Measurements from ENCODE around the gene BCL11A.

Gene BCL11A

DNA sequence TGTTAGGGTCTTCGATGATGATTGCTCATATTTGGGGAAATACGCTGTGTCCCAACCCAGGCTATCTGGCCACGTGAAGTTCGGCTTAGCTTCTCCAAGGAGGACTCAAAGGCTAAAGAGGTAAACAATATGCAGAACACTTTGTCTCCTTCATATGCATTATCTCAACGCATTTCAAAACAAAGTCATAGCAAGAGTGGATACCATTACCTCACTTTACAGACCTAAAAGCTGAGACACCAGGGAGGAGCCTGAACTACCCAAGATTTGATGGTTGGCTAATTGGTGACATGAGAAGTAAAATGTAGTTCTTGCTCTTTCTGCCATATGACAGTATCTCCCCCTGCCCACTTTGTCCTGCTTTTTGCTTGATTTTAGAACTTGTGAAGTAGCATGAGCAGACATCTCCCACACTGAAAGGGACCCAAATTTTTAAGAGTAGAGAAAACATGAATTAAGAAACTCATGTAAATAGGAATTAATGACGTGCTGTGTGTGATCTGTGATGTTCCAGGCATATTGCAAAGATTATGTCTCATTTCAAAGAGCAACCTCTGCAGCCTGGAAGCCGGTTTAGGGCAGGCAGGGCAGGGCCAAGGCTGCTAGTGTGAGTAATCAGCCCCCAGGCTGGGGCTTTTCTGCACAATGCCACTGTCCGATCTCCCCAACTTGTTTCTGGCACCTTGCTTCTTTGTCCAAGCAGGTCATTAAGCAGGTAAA, 144.5 kb downstream of the BCL11A start:
- no peak for DNase-seq (ENCODE audit: extremely low read depth, low read depth)
- TF ChIP-seq, protein P1, sequence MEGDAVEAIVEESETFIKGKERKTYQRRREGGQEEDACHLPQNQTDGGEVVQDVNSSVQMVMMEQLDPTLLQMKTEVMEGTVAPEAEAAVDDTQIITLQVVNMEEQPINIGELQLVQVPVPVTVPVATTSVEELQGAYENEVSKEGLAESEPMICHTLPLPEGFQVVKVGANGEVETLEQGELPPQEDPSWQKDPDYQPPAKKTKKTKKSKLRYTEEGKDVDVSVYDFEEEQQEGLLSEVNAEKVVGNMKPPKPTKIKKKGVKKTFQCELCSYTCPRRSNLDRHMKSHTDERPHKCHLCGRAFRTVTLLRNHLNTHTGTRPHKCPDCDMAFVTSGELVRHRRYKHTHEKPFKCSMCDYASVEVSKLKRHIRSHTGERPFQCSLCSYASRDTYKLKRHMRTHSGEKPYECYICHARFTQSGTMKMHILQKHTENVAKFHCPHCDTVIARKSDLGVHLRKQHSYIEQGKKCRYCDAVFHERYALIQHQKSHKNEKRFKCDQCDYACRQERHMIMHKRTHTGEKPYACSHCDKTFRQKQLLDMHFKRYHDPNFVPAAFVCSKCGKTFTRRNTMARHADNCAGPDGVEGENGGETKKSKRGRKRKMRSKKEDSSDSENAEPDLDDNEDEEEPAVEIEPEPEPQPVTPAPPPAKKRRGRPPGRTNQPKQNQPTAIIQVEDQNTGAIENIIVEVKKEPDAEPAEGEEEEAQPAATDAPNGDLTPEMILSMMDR (IDR thresholded peaks at IDR 0.05; ENCODE audit: low read depth, low read length, missing control alignments), result no peak
- no peak overlapping the region for H3K4me3 ChIP-seq (replicated peaks; ENCODE audit: low read depth, low read length)

DNA sequence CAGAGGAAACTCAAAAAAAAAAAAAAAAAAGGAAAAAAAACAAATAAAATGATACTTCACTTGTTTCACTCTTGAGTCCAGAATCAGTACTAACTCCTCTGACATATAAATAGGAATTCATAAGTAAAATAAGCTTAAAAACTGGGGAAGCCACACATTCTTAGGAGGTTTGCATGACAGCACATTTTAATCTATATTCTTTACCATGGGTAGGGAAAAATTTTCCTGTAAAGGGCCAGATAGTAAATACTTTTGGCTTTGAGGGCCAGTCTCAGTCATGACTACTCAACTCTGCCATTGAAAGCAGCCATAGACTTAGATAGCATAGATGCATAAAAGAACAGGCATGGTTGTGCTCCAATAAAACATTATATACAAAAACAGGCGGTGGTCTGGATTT, 145.2 kb downstream of the BCL11A start:
- no peak for DNase-seq (ENCODE audit: extremely low read depth, low read depth)
- H3K4me3 ChIP-seq (replicated peaks; ENCODE audit: low read depth, low read length), result no peak overlapping the region
- TF ChIP-seq, protein P1 (IDR thresholded peaks at IDR 0.05; ENCODE audit: low read depth, low read length, missing control alignments), result no peak

DNA sequence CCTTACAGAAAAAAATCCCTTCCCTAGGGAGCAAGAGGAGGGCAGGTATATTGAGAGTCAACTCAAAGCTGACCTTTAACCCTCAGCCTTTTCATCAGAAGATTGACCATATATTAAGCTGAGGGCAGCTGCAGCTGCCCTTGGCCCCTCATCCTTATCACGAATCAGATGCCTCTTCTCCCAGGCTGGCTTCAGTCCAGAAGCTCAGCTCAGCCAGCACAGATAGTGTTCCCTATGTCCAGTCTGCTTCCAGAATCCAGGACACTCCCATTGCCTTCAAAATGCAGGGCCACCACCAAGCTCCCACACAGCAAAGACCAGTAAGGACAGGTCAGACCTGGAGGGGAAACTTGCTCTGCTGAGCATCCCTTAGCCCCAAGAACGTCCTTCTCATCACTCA, 146.1 kb downstream of the BCL11A start:
- DNase-seq (ENCODE audit: extremely low read depth, low read depth), result no peak
- H3K4me3 ChIP-seq (replicated peaks; ENCODE audit: low read depth, low read length), result no peak overlapping the region
- TF ChIP-seq, protein P1 (IDR thresholded peaks at IDR 0.05; ENCODE audit: low read depth, low read length, missing control alignments), result no peak

- TF ChIP-seq, protein P1 (IDR thresholded peaks at IDR 0.05; ENCODE audit: low read depth, low read length, missing control alignments), result no peak
- no peak for DNase-seq (ENCODE audit: extremely low read depth, low read depth)
- H3K4me3 ChIP-seq (replicated peaks; ENCODE audit: low read depth, low read length), result no peak overlapping the region
Observed at GRCh38 chr2:60406192-60406591, 147.3 kb downstream of the BCL11A start.

DNA sequence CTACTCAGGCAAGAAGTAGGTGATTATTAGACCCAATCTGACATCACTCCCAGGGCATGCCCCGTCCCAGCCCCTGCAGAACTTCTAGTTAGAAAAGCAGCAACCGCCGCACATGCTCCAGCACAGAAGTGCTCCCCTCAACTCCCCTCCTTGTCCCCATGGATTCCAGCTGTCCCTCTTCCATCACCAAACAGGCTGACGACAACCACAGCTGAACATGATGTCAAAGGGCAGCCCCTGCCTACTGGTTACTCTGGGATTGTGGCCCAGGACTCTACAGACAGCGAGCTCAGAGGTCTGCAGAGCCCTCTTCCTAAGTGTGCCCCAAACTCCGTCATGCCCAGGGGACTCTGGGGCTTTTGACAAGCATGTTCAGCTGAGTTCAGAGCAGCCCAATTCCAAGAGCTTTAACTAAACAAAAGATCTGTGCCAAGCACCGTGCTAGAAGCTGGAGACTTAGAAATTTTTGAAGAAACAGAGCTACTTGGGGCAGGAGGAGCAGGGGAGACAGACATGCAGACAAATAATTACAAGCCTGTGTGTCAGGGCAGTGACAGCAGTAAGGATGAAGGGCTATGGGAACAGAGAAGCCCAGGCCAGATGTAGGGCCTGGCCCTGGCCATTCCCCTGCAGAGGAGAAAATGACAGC, 148.1 kb downstream of the BCL11A start:
- TF ChIP-seq, protein P1 (IDR thresholded peaks at IDR 0.05; ENCODE audit: low read depth, low read length, missing control alignments), result no peak
- DNase-seq (ENCODE audit: extremely low read depth, low read depth), result no peak
- no peak overlapping the region for H3K4me3 ChIP-seq (replicated peaks; ENCODE audit: low read depth, low read length)
